Omental fat pad (tissue), 4 donors: ENCODE results near the gene BRMS1L. TPM values are rescaled to one million over a fixed set of nuclear protein-coding genes. Genes with fewer than 3 reads are reported as not detected.
"Not testable (repeated sequence)": the region's sequence is repeated elsewhere in the genome, so short reads cannot be mapped to it uniquely, and the experiment has no call there.

Experiments used
- ATAC-seq: fragments of 150-250 bp; one replicate; pipeline ENCODE4 v1.9.1; 2016; ENCODE audit warnings: mild to moderate bottlenecking, moderate library complexity; ENCODE audit not compliant: low FRiP score
- DNase-seq: peaks from one replicate; pipeline ENCODE4 v3.0.0-alpha.2; 2019; ENCODE audit warnings: low spot score
- CTCF ChIP-seq, 3 donors: fragments of 450-650 bp; IDR thresholded peaks; one replicate each; pipeline ENCODE4 v1.5.1; 2016 to 2017; ENCODE audit warnings: antibody characterized with exemption in 3 of 3, mild to moderate bottlenecking in 3 of 3, moderate library complexity in 2 of 3
- total RNA-seq, 4 donors: library from RNA; depleted of rRNA; stranded (reverse); fragments of >200 nt; gene quantifications; one replicate each; pipeline ENCODE4 v1.1.0, GENCODE V29; 2016

The BRMS1L gene
- total RNA-seq, 4 donors from 2014 or later: 4.0 to 9.1 (median 5.6) TPM

- ATAC-seq: no peak
- DNase-seq: no peak
- TF ChIP-seq CTCF (IDR thresholded peaks at IDR 0.05): no peak
Measured at GRCh38 chr14:35825968-35826217, 245 bp upstream of the BRMS1L start.

GRCh38 chr14:35826952-35827416 is 846 bp downstream of the BRMS1L start:
- TF ChIP-seq CTCF (IDR thresholded peaks at IDR 0.05): no peak
- ATAC-seq (no peak), DNase-seq (no peak)

GRCh38 chr14:35827678-35828472 is 1.7 kb downstream of the BRMS1L start:
- ATAC-seq: no peak
- DNase-seq: no peak
- no peak for TF ChIP-seq CTCF (IDR thresholded peaks at IDR 0.05)

- DNase-seq (no peak), ATAC-seq (no peak)
- no peak for TF ChIP-seq CTCF (IDR thresholded peaks at IDR 0.05)
Measured at GRCh38 chr14:35829449-35829848, 3.3 kb downstream of the BRMS1L start.

GRCh38 chr14:35835208-35835982 is 9.3 kb downstream of the BRMS1L start:
- no peak for TF ChIP-seq CTCF (IDR thresholded peaks at IDR 0.05)
- ATAC-seq: no peak
- no peak for DNase-seq

- not testable (repeated sequence) for ATAC-seq, DNase-seq
Measured at GRCh38 chr14:35841704-35842103, 15.6 kb downstream of the BRMS1L start.

- not testable (repeated sequence) for ATAC-seq, DNase-seq
Measured at GRCh38 chr14:35842245-35842644, 16.1 kb downstream of the BRMS1L start.

- TF ChIP-seq CTCF (IDR thresholded peaks at IDR 0.05): no peak
- DNase-seq (no peak), ATAC-seq (no peak)
Measured at GRCh38 chr14:35844494-35844893, 18.4 kb downstream of the BRMS1L start.
